HG03025 (cell line): ENCODE data around the gene GPR42.
"Not testable (repeated sequence)": the region's sequence is repeated elsewhere in the genome, so short reads cannot be mapped to it uniquely, and the experiment has no call there.

Experiments
- ATAC-seq: cut with Tn5 transposase; IDR thresholded peaks from one replicate; pipeline ENCODE4 v1.9.1; 2021; ENCODE audit warnings: mild to moderate bottlenecking, moderate library complexity; ENCODE audit not compliant: unreplicated experiment, low FRiP score

Gene GPR42

DNA sequence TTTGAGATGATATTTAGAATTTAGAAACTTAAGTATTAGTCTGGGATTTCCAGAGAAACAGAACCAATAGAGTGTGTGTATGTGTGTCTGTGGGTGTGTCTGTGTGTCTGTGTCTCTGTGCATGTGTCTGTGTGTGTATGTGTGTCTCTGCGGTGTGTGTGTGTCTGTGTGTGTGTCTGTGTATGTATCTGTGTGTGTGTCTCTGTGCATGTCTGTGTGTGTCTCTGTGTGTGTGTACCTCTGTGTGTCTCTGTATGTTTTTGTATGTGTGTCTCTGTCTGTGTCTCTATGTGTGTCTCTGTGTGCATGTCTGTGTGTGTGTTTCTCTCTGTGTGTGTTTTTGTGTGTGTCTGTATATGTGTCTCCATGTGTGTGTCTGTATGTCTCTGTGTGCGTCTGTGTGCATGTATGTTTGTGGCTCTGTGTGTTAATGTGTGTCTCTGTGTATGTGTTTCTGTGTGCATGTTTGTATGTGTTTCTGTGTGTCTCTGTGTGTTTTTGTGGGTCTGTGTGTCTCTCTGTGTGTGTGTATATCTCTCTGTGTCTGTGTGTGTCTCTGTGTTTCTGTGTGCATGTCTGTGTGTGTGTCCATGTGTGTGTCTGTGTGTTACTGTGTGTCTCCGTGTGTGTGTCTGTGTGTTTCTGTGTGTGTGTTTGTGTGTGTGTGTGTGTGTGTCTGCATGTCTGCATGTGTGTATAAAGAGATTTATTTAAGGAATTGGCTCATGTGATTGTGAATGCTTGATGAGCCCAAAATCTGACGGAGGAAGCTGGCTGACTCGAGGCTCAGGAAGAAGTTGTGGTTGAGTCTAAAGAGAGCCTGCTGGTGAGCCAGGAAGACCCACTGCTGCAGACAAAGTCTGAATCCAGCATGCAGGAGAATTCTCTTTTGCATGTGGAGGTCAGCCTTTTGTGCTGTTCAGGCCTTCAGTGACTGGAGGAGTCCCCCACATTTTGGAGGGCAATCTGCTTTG lies 22.2 kb downstream of the GPR42 start:
- no peak for ATAC-seq

DNA sequence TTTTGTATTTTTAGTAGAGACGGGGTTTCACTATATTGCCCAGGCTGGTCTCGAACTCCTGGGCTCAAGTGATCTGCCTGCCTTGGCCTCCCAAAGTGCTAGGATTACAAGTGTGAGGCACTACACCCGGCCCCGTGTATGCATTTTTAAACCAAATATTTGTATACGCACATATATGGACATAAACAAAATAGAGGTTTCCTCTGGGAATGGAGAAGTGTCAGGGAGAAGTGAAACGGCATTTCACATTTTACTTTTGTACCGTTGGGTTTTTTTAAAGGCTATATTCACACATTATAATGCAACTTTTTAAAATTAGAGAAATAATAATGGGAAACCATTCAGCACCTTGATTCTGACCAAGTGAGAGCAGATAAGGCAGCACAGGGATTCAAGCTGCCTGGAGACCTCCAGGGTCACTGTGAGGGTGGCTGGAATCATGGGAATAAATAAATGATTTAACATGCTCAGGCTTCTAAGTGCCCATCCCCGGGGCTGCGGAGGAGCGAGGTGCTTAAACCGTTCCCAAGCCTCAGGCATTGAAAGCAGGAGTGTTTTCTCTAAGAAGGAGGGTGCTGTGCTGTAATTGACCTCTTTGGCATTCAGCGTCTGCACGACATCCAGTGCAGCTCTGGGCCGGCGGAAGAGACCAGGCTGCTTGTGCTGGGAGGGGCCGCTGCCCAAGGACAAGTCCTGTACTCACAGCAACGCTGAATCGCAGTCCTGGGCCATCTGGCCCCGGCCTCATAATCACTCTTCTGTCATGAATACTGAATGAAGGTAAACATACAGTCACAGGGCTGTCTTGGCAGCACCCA lies 24.7 kb downstream of the GPR42 start:
- no peak for ATAC-seq

DNA sequence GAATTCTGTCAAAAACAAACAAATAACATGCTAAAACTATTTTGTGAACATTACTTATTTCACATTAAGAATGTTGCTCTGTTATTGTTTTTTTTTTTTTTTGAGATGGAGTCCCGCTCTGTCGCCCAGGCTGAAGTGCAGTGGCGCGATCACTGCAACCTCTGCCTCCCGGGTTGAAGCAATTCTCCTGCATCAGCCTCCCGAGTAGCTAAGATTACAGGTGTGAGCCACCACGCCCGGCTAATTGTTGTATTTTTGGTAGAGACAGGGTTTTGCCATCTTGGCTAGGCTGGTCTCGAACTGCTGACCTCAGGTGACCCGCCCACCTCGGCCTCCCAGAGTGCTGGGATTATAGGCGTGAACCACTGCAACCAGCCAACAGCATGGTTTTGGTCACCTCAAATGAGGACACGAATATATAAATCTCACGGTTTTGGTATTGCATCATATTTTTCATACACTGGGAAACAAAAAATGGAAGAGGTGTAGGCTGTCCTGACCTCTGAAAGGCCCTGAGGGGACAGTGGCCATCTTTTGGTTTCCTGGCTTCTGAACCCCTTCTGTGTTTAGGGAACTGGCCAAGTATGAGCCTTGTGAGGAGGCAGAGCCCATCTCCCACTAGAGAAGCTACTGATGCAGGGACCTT lies 25.5 kb downstream of the GPR42 start:
- ATAC-seq = no peak

DNA sequence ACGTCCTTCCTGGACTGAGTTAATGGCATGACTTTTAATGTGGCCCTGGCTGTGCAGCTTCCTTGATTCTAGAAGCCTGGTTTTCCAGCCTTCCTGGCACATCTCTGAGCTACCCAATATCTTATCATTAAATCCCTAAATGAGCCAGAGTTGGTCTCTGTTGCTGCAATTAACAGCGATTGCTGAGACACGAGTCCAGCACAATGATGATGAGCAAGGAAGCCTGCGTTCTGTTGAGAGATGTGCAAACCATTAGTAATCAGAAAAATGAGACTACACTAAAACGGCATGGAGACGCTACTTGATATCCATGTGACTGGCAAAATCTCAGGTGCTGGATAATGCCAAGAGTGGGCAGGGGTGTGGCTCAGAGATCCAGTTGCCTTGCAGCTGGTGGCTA lies 26.2 kb downstream of the GPR42 start:
- ATAC-seq = no peak

DNA sequence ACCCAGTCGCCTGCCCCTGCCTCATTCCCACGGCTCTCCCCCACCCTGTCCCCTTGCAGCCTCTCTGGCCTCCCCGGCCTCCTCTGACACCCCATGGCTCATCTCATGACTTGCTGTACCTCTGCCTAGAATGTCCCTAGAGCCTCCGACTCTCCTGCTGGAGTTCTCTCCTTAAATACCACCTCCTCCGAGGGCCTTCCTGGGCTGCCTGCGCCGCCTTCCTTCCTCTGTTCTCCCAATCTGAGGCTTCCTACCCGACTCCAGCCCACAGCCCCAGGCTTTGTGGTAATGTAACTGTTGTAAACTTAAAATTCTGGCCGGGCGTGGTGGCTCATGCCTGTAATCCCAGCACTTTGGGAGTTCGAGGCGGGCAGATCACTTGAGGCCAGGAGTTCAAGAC lies 27.7 kb downstream of the GPR42 start:
- no peak for ATAC-seq

DNA sequence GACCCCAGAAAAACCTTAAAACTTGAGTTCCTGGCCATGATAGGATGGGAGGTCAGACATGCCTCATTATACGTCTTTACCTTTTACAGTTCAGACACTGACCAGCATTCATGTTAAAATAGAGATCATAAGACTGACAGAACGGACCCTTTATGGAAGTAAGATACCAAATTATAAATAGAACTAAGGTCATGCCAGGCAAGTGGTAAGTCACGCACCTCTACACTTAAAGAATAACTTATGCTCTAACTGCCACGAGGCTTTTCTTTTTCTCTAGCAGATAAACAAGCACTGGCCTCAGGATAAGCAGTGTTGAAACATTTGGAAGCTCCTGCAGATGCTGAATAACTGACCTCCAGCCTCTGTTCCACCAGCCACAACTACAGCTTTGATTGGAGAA lies 28.4 kb downstream of the GPR42 start:
- no peak for ATAC-seq

DNA sequence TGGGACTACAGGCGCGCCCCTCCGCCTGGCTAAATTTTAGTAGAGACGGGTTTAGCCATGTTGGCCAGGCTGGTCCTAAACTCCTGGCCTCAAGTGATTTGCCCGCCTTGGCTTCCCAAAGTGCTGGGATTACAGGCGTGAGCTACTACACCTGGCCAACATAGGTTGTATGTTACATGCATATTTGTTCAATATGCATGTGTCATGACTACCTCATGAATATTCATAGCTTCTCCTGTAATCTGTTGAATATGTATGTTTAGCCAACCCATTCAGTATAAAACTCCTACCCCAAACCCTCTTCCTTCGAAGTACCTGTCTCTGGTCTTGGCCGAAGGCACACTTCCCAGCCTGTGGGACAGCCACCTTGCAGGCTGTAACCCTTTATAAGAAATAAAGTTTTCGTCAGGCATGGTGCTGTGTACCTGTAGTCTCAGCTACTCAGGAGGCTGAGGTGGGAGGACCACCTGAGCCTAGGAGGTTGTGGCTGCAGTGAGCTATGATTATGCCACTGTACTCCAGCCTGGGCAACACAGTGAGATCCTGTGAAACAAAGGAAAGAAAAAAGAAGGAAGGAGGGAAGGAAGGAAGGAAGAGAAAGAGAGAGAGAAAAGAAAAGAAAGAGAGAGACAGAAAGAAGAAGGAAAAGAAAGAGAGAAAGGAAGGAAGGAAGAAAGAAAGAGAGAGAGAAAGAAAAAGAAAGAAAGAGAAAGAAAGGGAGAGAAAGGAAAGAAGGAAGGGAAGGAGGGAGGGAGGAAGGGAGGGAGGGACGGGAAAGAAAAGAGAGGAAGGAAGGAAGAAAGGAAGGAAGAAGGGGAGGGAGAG lies 29.3 kb downstream of the GPR42 start:
- no peak for ATAC-seq

DNA sequence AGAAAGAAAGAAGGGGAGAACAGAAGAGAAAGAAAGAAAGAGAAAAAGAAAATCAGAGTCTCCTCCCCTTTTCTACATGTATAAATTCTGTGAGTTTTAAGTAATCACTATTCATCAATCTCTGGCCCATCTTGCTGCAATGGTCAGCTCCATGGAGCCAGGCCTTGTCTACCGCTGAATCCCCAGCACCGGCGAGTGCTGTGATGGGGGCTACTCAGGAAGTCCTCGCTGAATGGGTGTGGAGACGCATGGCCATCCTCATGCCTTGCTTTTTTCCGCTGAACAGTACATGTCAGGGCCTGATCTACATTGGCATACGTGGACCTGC lies 29.9 kb downstream of the GPR42 start:
- ATAC-seq = no peak

DNA sequence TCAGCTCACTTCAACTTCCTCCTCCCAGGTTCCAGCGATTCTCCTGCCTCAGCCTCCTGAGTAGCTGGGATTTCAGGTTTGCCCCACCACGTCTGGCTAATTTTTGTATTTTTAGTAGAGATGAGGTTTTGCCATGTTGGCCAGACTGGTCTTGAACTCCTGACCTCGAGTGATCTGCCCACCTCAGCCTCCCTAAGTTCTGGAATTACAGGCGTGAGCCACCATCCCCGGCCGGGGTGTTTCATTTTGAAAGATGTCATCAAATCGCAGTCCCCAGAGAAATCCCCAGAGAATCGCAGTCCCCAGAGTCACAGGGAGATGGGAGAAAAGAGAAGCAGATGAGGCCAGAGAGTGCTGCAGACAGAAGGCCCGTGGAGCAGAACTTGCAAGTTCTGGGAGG lies 30.5 kb downstream of the GPR42 start:
- not testable (repeated sequence) for ATAC-seq

DNA sequence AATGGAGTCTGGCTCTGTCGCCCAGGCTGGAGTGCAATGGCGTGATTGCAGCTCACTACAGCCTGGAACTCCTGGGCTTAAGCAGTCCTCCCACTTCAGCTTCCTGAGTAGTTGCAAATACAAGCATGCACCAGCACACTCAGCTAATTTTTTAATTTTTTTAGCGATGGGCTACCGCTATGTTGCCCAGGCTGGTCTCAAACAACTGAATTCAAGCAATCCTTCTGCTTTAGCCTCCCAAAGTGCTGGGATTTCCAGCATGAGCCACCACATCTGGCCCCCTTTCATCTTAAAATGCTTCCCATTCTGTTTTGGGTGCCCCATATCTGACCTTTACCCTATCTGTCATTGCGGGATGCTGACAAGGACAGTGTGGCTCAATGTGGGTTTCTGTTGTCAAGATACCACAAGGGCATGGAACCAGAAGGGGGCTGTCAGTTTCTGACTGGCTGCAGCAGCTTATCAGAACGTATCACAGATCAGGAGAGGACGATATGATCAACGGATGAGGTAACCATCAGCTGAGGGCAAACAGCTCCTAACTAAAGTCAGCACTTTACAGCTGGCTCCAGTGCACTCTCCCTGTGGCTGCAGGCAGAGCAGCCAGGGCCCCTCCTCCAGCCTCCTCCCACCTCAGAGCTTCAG lies 32.4 kb downstream of the GPR42 start:
- ATAC-seq = no peak

DNA sequence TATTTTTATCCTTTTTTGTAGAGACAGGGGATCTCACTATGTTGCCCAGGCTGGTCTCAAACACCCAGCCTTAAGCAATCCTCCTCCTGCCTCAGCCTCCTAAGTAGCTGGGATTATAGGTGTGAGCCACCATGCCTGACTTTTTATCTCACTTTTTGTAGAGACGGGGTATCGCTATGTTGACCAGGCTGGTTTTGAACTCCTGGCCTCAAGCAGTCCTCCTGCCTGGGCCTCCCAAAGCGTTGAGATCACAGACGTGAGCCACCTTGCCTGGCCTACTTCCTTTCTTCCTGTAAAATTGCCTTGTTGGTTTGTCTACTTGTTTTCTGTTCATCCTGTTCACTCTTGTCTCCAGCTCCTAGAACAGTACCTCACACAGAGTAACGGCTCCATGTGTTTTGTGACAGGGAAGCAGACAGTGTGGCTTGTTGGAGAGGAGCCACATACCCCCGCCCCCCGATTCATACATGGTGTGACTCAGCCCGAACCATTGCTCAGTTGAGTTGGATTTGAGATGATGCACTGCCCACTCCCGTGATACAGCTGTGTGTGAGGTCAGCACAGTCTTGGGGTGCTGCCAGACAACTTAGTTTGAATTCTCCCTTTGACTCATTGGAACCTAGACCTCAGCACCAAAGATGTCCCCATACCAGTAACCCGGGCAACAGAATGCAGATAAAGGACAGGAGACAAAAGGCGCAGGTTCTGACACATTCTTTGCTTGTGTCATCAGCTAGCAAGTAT lies 34.2 kb downstream of the GPR42 start:
- ATAC-seq = no peak

DNA sequence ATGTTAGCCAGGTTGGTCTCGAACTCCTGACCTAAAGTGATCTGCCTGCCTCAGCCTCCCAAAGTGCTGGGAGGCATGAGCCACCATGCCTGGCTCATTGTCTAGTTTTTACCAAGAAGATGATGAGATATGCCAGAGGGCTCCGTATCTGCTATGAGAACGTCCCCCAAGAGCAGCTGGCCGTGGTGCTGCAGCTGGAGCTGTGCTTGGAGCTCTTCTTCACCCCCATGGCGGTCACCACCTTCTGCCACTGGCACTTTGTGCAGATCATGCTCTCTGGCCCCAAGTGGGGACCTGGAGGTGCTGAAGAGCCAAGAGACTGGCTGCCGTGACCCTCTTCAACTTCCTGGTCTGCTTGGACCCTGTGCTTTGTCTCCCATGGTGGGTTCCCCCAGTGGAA lies 36.8 kb downstream of the GPR42 start:
- no peak for ATAC-seq

DNA sequence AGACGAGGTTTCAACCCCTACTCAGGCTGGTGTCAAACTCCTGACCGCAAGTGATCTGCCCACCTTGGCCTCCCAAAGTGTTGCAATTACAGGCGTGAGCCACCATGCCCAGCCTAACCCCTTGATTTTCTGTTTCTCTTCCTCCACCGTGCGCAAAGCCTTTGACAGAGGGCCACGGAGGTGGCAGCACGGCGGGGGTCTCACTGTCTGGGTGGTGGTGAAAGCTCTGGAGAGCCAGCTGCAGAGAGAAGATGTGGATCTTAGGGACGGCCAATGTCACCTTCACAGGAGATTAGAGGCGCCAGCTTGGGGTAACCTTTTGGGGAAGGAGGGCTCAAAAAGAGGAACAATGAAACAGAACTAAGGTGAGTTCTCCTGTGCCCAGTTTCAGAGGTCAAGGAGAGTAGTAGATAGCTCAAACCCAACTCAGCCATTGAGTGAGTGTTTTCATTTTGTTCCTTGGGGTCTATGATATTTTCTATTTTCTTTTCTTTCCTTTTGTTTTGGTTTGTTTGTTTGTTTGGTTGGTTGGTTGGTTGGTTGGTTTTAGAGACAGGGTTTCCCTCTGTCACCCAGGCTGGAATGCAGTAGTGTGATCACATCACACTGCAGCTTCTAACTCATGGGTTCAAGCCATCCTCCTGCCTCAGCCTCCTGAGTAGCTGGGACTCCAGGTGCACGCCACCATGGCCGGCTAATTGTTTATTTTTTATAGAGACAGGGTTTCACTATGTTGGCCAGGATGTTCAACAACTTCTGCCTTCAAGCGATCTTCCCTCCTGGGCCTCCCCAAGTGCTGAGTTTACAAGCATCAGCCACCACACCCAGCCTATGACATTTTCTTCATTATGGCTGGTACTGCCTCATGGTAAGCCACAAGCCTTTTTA lies 37.7 kb downstream of the GPR42 start:
- ATAC-seq = no peak

DNA sequence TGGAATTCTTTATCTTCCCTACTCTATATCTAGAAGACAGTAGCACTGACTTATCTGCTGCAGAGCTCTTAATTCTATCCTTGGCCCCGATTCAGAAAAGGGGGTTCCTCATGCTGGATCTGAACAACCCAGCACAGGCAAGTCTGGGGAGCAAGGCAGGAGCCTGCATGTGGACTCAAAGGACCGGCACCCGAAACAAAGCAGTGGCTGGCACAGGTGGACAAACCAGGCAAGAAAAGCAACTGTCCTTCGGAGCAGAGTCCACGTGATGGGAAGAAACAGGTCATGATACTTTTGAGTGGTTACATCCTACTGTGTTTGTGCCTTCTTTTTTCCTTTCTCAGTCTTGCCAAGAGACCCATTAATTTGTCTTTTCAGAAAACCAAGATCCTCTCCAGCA lies 38.3 kb downstream of the GPR42 start:
- no peak for ATAC-seq

DNA sequence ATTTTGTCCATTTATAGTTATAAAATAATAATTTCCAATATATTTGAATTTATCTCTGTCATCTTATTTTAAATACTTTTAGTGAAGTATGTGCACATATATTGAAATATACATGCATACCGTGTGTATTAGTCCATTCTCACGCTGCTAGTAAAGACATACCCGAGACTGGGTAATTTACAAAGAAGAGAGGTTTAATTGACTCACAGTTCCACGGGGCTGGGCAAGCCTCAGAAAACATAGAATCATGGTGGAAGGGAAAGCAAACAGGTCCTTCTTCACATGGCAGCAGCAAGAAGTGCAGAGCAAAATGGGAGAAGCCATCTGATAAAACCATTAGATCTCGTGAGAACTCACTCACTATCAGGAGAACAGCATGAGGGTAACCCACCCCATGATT lies 39.6 kb downstream of the GPR42 start:
- no peak for ATAC-seq

DNA sequence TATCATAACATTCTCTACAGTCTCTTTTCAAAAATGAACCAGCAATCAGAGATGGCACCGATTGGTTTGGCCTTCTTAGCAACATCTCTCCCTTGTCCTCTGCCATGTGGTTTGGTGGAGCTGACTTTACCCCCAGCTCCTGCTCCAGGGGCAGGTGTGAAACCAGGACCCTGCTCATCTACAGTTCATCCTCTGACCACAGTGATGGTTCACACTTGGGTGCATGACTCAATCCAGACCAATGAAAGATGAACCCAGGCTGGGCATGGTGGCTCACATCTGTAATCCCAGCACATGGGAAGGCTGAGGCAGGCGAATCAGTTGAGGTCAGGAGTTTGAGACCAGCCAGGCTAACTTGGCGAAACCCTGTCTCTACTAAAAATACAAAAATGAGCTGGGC lies 43.6 kb downstream of the GPR42 start:
- ATAC-seq = no peak

DNA sequence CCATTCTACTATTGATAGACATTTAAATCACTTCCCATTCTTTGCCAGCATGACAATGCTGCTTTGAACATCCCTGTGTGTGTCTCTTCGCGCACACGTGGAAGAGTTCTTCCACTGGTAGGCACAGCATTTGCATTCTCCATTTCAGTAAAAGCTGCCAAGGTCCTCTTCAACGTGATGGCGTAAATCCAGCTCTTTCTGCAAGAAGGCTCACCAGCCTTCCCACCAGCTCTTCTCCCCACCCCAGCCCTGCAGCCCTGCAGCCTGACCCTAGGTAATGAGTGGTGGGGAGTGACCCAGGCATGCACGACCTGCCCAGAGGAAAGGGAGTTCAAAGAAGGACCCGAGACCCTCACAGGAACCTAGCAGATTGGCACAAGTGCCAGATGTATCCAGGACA lies 45.5 kb downstream of the GPR42 start:
- no peak for ATAC-seq

DNA sequence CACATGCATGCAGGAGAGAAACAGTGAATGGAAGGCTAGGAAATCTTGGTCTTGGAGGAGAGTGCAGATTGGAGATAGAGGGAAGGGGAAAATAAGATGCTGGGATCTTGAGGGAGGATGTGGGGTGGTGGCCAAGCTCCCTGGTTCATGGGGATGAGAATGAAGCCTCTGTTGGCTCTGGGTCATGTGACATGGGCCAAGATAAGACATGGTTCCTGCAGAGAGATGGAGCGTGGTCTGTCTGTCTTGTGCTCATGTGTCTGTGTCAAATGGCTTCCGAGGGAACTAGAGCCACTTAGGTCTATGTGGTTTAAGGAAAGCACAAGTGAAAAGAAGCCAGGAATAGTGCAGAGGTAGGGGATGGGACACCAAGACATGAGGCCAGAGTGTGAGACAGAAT lies 46.4 kb downstream of the GPR42 start:
- ATAC-seq = no peak
